Left lung (tissue), 10 donors: Measurements from ENCODE around the gene BSPRY. TPM values are rescaled to one million over a fixed set of nuclear protein-coding genes. Genes with fewer than 3 reads are reported as not detected.
"Not testable (repeated sequence)": the region's sequence is repeated elsewhere in the genome, so short reads cannot be mapped to it uniquely, and the experiment has no call there.

ENCODE experiments used
- ATAC-seq: fragments of 200-7000 bp; cut with Tn5 transposase; one replicate; pipeline ENCODE4 v1.9.1; 2020; ENCODE audit warnings: moderate library complexity
- DNase-seq, 4 donors: peaks; one replicate each; pipeline ENCODE4 v3.0.0-alpha.2; 2013 to 2020
- H3K27ac ChIP-seq, 2 donors: fragments of 200-600 bp; sonication (generic) in 1 of 2; one replicate each; pipeline versions ENCODE4 v1.5.0 to v1.8.0; 2020 to 2021
- H3K27me3 ChIP-seq, 2 donors: fragments of 200-600 bp; sonication (generic) in 1 of 2; one replicate each; pipeline versions ENCODE4 v1.5.0 to v1.8.0; 2020 to 2021
- H3K36me3 ChIP-seq, 2 donors: fragments of 200-600 bp; sonication (generic) in 1 of 2; one replicate each; pipeline versions ENCODE4 v1.5.0 to v1.8.0; 2020 to 2021
- H3K4me1 ChIP-seq, 2 donors: fragments of 200-600 bp; one replicate each; pipeline ENCODE4 v1.8.0; 2021
- H3K4me3 ChIP-seq, 2 donors: fragments of 200-600 bp; sonication (generic) in 1 of 2; one replicate each; pipeline versions ENCODE4 v1.5.0 to v1.8.0; 2020 to 2021; ENCODE audit warnings: mild to moderate bottlenecking in 1 of 2
- H3K9me3 ChIP-seq, 2 donors: fragments of 200-600 bp; sonication (generic) in 1 of 2; one replicate each; pipeline versions ENCODE4 v1.5.0 to v1.8.0; 2020 to 2021
- CTCF ChIP-seq, 2 donors: fragments of 200-600 bp; sonication (generic) in 1 of 2; IDR thresholded peaks; one replicate each; pipeline versions ENCODE4 v1.5.0 to v1.8.0; 2021; ENCODE audit warnings: antibody characterized with exemption in 2 of 2
- intact Hi-C, 2 donors: fragments of 100-400 bp; cut with DNase I; formaldehyde crosslinking; loops; one replicate each; pipeline versions ENCODE4 v1.11.2 to v1.14.2; 2022
- polyA plus RNA-seq, 6 donors: library from polyadenylated mRNA; unstranded; fragments of 120-200 nt; gene quantifications; one replicate each; pipeline ENCODE4 v1.2.1, GENCODE V29; 2013; ENCODE audit not compliant: insufficient read length in 6 of 6
- total RNA-seq, 2 donors: library from RNA; stranded (reverse); fragmentation: NEBNext Ultra II Directional; extraction: Animal tissue kit (Norgen Biotek cat#: 25700); gene quantifications; one replicate each; pipeline ENCODE4 v1.2.1, GENCODE V29; 2021
- donor health status: DM: no; HTN: yes; CAD: no.
- donor health status: DM: no; HTN: no; CAD: no.

BSPRY gene
- total and polyA plus RNA-seq, 8 donors, result 7.5 to 17.9 (median 8.4) TPM

DNA sequence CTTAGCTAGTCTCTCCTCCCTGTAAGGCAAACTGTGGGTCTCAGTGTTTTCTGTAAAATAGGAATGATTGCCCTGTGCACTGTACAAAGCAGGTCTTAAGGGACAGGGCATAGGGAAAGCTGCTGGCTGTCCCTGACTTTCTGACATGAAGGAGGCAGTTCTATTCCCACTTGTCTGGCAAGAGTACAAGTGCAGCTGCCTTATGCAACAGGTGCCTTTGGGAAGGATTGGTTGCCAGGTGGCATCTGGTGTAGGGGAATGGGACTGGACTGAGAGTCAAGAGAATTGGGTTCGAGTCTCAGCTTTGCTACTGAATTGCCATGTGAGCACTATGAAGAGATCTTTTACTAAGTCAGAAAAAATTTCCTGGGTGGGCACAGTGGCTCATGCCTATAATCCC, 10.0 kb downstream of the BSPRY start:
- intact Hi-C loops, result no loop called here
- Histone ChIP-seq H3K27ac (no peak overlapping the region), H3K4me1 (no peaks in the 10 kb centered on the region), H3K9me3 (no peaks in the 10 kb centered on the region), H3K4me3 (no peak overlapping the region), H3K36me3 (no peaks in the 10 kb centered on the region), H3K27me3 (no peaks in the 10 kb centered on the region)
- TF ChIP-seq CTCF (IDR thresholded peaks at IDR 0.05), result no peak
- ATAC-seq, result no peak
- no peak for DNase-seq

GRCh38 chr9:113360242-113360842, 11.0 kb downstream of the BSPRY start:
- TF ChIP-seq CTCF (IDR thresholded peaks at IDR 0.05), result no peak
- Histone ChIP-seq H3K36me3 (no peaks in the 10 kb centered on the region), H3K4me1 (peaks cover 0 to 5% of the 10 kb centered on the region in 2 donors), H3K9me3 (no peaks in the 10 kb centered on the region), H3K27ac (no peak overlapping the region), H3K4me3 (no peak overlapping the region), H3K27me3 (no peaks in the 10 kb centered on the region)
- intact Hi-C loops, result no loop called here
- DNase-seq (no peak), ATAC-seq (no peak)

- no peaks in the 10 kb centered on the region for H3K9me3 ChIP-seq
- H3K27me3 ChIP-seq, result no peaks in the 10 kb centered on the region
- no peaks in the 10 kb centered on the region for H3K36me3 ChIP-seq
- H3K27ac ChIP-seq, result no peak overlapping the region
- DNase-seq, result no peak
- peaks cover 0 to 7% of the 10 kb centered on the region in 2 donors for H3K4me1 ChIP-seq
- intact Hi-C loops, result no loop called here
- TF ChIP-seq CTCF (IDR thresholded peaks at IDR 0.05), result no peak
- H3K4me3 ChIP-seq, result no peak overlapping the region
- ATAC-seq, result no peak
These were observed 12.1 kb downstream of the BSPRY start for GRCh38 chr9:113361304-113362018.

- no peak overlapping the region for H3K4me3 ChIP-seq
- H3K4me1 ChIP-seq, result peaks cover 0 to 7% of the 10 kb centered on the region in 2 donors
- H3K36me3 ChIP-seq, result no peaks in the 10 kb centered on the region
- intact Hi-C loops, result no loop called here
- ATAC-seq (no peak), DNase-seq (no peak)
- no peaks in the 10 kb centered on the region for H3K27me3 ChIP-seq
- no peak overlapping the region for H3K27ac ChIP-seq
- no peaks in the 10 kb centered on the region for H3K9me3 ChIP-seq
- no peak for TF ChIP-seq CTCF (IDR thresholded peaks at IDR 0.05)
These were observed 14.0 kb downstream of the BSPRY start for GRCh38 chr9:113363336-113363735.

- ATAC-seq, result no peak
- intact Hi-C loops, result no loop called here
- no peak for TF ChIP-seq CTCF (IDR thresholded peaks at IDR 0.05)
These were observed 15.6 kb downstream of the BSPRY start for GRCh38 chr9:113364951-113365350.

DNA sequence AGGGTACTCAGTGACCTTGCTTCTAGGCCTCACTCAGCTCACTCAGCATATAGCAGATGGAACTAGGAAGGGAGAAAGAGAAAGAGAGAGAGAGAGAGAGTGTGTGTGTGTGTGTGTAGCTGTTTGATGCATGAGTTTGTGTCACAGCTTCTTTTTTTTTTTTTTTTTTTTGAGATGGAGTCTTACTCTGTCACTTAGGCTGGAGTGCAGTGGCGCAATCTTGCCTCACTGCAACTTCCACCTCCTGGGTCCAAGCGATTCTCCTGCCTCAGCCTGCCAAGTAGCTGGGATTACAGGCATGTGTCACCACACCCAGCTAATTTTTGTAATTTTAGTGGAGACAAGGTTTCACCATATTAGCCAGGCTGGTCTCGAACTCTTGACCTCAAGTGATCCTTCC, 16.3 kb downstream of the BSPRY start:
- intact Hi-C loops, H3K4me1 ChIP-seq, ATAC-seq, H3K36me3 ChIP-seq, H3K4me3 ChIP-seq, H3K9me3 ChIP-seq, DNase-seq, H3K27me3 ChIP-seq, H3K27ac ChIP-seq: not testable (repeated sequence)

More at GRCh38 chr9:113364951-113365350, 15.6 kb downstream of the BSPRY start:
- H3K36me3 ChIP-seq, result no peaks in the 10 kb centered on the region
- no peak overlapping the region for H3K27ac ChIP-seq
- H3K4me1 ChIP-seq, result peaks cover 0 to 7% of the 10 kb centered on the region in 2 donors
- H3K4me3 ChIP-seq, result no peak overlapping the region
- DNase-seq, result no peak
- H3K9me3 ChIP-seq, result no peaks in the 10 kb centered on the region
- H3K27me3 ChIP-seq, result no peaks in the 10 kb centered on the region
